Measurements from ENCODE around the gene CSTPP1. TPM values are rescaled to one million over a fixed set of nuclear protein-coding genes. Genes with fewer than 3 reads are reported as not detected.

Gene CSTPP1, protein sequence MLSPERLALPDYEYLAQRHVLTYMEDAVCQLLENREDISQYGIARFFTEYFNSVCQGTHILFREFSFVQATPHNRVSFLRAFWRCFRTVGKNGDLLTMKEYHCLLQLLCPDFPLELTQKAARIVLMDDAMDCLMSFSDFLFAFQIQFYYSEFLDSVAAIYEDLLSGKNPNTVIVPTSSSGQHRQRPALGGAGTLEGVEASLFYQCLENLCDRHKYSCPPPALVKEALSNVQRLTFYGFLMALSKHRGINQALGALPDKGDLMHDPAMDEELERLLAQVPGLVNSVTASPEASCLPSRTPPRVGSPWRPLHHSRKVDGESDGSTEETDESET
- 32.5 TPM for polyA plus RNA-seq (2013, experiment 1 of 2; ENCODE audit: insufficient read length)
- 31.7 TPM for polyA plus RNA-seq (2013, experiment 2 of 2; ENCODE audit: insufficient read length)

GRCh38 chr11:46936138-46937110, at the start of gene CSTPP1:
Gene CSTPP1 (plus strand): TSS chr11:46936761. CDS start chr11:46936806, 45 bp downstream.
- peak; percentile 94 for DNase-seq

DNA sequence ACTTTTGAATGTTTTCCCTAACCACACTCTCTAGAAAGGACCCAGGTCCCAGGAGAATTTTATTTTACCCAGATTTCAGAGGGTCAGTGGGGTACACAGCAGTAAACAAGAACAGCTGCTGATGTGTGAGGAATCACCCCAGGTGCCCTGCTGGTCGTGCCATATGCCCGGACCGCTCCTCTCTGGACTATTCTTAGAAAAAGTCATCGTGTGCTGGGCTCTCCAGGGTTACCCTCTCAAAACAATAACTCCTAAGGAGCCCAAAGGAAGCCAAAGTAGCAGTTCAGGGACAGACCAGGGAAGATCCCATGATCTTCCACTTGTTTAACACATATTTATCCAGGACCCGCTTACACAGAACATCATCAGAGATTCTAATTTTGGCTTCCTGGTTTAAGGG, 47.9 kb upstream of the CSTPP1 start:
- no peak for DNase-seq

GRCh38 chr11:46889251-46889650, 47.3 kb upstream of the CSTPP1 start:
- DNase-seq, result no peak

DNA sequence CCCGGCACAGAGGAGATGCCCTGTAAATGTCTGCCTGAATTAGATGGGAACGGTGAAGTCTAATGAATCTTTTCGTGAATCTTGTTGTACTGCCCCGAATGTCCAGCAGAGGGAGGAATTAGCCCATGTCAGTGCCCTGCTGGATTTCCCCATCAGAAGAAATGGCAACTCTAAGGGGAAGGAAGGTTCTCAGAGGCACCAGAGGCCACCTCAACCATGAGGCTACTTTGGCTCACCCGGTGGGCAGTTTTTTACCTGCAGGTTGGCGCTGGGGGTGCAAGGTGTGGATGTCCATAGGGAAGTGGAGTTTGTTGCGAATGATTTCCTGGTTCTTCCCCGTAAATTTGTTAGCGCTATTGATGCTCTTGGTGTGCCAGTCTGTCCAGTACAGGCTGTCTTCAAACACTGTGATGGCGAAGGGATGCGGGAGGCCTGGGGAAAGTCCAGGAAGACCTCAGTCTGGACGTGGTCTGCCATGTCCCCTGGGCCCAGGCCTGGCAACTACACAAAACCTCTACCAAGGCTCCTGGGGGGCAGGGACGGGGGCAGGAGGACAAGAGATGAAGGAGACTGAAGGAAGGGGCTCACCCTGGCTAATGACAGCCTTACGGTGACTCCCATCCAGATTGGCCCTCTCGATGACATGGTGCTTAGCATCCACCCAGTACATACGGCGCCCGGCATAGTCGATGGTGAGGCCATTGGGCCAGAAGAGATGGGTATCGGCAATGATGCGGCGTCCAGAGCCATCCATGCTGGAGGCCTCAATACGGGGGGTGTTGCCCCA, 46.7 kb upstream of the CSTPP1 start:
- peak; percentile 73 for DNase-seq

DNA sequence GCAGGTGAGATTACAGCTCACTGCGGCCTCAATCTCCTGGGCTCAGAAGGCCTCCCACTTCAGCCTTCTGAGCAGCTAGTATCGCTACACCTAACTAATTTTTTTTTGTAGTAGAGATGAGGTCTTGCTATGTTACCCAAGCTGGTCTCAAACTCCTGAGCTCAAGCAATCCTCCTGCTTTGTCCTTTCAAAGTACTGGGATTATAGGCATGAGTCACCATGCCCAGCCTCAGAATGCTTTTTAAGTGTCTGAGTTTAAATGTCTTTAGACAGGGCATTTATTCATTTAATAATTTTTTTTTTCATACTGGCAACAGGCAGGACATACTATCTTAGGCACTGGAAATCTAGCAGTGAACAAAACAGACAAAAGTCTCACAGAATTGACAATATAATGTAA, 45.9 kb upstream of the CSTPP1 start:
- no peak for DNase-seq

GRCh38 chr11:46892109-46892508, 44.5 kb upstream of the CSTPP1 start:
- no peak for DNase-seq

GRCh38 chr11:46892838-46893237, 43.7 kb upstream of the CSTPP1 start:
- no peak for DNase-seq

DNA sequence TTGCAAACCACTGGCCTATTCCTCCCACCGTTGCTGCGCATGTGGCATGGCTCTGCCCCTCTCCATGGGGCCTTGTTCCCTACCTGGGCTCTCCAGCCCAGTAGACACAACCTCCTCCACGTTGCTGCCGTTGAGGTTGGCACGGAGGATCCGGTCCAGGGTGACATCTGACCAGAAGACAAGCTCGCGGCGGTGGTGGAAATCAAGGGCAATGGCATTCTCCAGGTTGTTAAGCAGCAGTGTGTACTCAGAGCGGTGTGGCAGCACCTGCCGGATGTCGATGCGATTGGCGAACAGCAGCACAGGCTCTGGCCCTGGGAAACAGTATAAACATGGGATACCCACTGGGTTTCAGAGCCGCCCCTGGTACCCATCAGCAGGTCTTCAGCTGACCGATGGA, 42.1 kb upstream of the CSTPP1 start:
- DNase-seq, result no peak

GRCh38 chr11:46894961-46895360, 41.6 kb upstream of the CSTPP1 start:
- no peak for DNase-seq

DNA sequence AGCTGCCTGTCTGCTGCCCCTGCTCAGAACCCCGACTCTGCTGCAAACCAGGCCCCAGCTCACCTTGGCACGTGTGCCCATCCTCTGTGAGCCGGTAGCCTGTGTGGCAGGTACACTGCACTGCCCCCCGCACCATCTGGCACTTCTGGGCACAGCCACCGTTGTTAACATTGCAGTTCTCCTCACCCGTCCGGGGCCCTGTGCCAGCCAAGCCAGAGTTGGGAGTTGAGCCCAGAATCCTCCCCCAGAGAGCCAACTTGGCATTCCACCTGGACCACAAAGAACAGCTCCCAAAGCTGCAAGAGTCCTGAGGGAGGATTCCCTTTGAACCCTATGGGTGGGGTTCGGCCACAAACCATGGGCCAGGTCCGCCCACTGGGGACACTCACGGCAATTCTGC, 40.7 kb upstream of the CSTPP1 start:
- DNase-seq, result no peak

DNA sequence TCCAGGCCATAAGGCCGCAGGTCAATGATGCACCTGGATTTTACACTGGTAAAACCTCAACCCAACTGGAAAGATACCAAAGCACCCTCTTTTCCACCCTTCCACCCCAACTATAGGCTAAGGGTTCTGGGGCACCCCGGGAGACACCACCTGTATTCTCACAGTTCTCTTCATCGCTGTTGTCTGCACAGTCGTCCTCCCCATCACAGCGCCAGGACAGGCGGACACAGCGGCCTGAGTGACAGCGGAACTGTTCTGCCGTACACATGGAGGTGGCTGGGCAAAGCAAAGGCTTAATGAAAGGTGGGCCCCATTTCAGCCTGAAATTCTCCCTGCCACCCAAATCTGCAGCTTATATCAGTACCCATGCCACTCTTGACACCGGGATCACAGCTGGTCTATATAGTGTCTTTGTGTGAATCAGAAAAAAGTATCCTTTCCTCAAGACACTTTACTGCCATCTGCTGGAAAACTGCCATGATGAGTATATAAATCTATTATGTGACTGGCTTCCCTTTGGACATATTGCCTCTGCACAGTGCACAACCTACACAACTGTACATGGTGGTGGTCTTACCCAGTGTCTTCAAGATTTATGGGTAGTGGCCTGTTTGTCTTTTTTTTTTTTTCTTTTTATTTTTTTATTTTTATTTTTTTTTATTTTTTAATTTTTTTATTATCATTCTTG, 39.7 kb upstream of the CSTPP1 start:
- DNase-seq, result peak; percentile 61

DNA sequence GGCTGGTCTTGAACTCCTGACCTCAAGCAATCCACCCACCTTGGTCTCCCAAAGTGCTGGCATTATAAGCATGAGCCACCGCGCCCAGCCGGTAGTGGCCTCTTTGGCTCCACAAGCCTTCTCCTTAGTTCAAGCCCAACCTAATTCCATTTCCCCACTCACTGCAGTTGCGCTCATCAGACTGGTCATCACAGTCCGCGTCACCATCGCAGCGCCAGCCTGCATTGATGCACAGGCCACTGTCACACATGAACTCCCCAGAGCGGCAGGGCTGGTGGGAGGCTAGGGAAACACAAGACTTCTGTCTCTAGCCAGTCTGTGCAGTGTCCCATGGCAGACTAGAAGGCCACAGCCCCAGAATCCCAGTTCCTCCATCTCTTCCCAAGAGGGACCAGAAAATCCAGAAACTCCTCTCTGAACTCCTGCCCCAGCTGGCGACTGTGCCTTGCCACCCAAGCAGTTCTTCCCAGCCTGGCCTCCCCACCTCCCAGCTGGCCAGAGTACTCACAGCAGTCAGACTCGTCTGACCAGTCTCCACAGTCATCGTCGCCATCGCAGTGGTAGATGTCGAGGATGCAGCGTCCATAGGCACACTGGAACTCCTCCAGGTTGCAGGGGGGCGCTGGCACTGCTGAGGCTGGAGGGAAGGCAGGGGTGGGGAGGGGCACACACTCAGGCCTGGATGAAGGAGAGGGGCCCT, 38.0 kb upstream of the CSTPP1 start:
- DNase-seq, result no peak

- no peak for DNase-seq
Measured at GRCh38 chr11:46899501-46900025, 37.0 kb upstream of the CSTPP1 start.

DNA sequence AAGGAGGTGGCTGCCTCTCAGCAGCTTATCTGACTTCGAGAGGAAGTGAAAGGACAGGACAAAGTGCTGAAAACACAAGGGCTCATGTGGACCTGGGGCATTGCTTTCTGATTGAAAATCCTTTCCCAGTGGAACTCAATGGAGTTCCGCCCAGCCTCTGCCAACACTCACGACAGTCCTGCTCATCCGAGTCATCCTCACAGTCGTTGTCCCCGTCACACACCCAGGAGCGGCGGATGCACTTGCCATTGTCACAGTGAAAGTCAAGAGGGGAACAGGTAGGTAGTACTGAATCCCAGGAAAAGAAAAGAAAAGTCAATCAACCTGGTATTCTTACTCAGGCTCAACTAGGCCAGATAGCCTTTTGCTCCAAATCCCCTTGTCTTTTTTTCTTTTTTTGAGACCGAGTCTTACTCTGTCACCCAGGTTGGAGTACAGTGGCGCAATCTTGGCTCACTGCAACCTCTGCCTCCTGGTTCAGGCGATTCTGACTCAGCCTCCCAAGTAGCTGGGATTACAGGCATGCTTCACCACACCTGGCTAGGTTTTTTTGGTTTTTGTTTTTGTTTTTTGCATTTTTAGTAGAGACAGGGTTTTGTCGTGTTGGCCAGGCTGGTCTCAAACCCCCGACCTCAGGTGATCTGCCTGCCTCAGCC, 36.3 kb upstream of the CSTPP1 start:
- DNase-seq, result no peak

DNA sequence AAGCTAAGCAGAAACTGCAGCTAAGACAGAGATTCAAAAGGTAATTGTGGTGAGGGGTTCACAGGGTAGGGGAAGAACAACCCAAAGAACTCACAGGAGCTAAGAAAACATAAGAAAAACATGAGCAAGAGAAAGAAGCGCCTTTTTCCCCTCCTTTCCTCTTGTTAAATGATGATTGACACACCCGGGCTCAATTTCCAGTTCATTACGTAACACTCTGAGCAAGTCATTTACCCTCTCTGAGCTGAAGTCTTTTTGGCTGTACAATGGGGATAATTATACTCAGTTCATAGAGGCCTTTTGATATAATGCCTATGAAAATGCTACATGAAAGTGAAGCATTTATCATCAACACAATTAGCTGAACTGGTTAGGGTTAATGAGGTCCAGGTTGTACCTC, 35.4 kb upstream of the CSTPP1 start:
- no peak for DNase-seq

DNA sequence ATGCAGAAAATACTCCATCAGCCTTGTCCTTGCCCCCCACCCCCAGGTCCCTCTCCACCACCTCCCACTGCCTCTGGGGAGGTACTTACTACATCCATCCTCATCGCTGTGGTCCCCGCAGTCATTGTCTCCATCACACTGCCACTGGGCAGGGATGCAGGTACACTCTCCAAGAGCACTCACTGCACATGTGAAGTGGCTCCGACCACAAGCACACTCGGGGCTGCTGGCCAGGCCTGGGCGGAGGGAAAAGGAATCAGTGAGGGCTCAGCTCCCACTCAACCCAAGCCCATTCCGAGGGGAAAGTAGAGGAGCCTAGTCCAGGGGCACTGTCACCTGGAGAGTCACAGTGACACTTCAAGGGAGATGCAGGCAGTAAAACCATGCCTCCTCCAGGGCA, 33.9 kb upstream of the CSTPP1 start:
- no peak for DNase-seq

DNA sequence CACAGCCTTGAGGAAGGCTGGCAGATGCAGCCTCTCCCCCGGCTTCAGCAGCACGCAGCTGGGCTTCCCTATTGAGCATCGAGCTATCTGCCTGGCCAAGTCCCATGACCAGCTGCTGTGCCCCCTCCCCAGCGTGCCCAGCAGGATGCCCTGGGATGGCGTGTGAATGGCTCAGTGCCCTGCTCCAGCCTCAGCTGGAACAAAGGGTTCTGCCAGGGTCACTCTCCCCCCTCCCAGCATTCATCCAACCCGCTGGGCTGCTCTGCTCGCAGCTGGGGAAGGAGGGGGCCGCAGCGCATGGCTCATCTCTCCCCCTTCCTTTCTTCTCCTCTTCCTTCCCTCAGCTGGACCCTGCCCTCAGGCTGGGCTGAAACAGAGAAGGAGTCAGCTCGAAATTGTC, 32.7 kb upstream of the CSTPP1 start:
- no peak for DNase-seq

DNA sequence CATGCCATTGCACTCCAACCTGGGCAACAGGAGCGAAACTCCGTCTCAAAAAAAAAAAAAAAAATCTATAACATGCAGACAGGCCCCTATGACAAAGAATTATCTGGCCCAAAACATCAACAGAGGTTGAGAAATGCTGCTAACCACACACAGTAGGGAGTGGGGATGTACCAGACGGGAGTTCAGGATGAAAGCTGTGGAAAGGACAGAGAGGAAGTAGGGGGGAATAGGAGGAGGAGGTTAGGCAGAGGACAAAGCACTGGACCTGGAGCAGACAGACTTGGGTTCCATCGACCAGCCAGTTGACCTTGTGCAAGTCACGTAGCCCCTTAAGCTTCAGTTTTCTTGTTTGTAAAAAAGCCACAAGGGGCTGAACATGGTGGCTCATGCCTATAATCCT, 30.8 kb upstream of the CSTPP1 start:
- DNase-seq, result no peak

DNA sequence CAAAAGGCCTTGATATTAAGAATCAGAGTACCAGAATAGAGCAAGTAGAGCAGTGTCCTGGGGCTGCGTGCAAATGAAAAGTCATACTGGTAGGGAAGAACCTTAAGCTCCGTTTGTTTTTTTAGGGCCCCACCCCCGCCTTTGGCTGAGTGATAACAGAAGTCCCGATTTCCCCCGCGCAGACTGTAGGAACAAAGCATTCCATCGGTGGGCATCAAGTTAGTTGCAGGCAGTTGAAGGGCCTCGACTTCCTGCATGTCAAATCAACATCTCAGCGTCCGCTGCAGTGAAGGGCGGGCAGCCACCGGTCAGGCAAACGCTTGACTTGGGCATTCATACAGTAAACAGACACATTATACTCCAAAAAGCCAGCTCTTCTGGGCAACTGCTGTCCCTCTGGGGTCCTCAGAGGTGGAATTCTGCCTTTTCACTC, 29.9 kb upstream of the CSTPP1 start:
- no peak for DNase-seq

DNA sequence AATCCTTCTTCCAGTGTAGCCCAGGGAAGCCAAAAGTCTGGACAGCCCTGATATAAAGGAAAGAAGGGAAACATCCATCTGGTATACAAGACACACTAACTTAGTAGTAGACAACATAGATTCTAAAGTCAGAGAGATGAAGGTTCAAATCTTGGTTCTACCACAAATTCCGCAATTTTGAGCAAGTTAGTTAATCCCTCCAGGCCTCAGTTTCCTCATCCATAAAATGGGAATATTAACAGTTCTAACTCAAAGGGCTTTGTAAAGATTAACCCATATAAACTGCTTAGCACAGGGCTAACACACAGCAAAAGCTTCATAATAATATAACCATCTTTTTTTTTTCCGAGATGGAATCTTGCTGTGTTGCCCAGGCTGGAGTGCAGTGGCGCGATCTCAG, 29.0 kb upstream of the CSTPP1 start:
- DNase-seq, result no peak
